ENCODE measurements around the gene GPATCH2L. TPM values are rescaled to one million over a fixed set of nuclear protein-coding genes. Genes with fewer than 3 reads are reported as not detected.

GPATCH2L gene
- total and polyA plus RNA-seq, 2 experiments from 2014 or later, result 18.2 to 91.4 TPM

GRCh38 chr14:76152333-76152681 is 585 bp downstream of the GPATCH2L start:
- no peak for TF ChIP-seq CTCF (IDR thresholded peaks at IDR 0.05; ENCODE audit: low read depth, low read length)
- H3K36me3 ChIP-seq, result peaks cover 11% of the 10 kb centered on the region
- H3K4me3 ChIP-seq, result peak overlapping the region; percentile 95
- H3K27ac ChIP-seq, result peak overlapping the region; percentile 84
- peaks cover 14% of the 10 kb centered on the region for H3K27me3 ChIP-seq
- H3K4me1 ChIP-seq (ENCODE audit: low read depth), result peaks cover 19% of the 10 kb centered on the region
- no peaks in the 10 kb centered on the region for H3K9me3 ChIP-seq (ENCODE audit: low read depth)
- peak; percentile 58 to 84 for DNase-seq (ENCODE audit: low read depth in 1 of 2, low spot score in 1 of 2)

GRCh38 chr14:76153919-76154318 is 2.2 kb downstream of the GPATCH2L start:
- no peak for DNase-seq (ENCODE audit: low read depth in 1 of 2, low spot score in 1 of 2)
- no peak for TF ChIP-seq CTCF (IDR thresholded peaks at IDR 0.05; ENCODE audit: low read depth, low read length)
- peaks cover 3% of the 10 kb centered on the region for H3K27me3 ChIP-seq
- H3K9me3 ChIP-seq (ENCODE audit: low read depth), result no peaks in the 10 kb centered on the region
- H3K4me3 ChIP-seq, result no peak overlapping the region
- peaks cover 19% of the 10 kb centered on the region for H3K4me1 ChIP-seq (ENCODE audit: low read depth)
- H3K36me3 ChIP-seq, result peaks cover 11% of the 10 kb centered on the region
- no peak overlapping the region for H3K27ac ChIP-seq

DNA sequence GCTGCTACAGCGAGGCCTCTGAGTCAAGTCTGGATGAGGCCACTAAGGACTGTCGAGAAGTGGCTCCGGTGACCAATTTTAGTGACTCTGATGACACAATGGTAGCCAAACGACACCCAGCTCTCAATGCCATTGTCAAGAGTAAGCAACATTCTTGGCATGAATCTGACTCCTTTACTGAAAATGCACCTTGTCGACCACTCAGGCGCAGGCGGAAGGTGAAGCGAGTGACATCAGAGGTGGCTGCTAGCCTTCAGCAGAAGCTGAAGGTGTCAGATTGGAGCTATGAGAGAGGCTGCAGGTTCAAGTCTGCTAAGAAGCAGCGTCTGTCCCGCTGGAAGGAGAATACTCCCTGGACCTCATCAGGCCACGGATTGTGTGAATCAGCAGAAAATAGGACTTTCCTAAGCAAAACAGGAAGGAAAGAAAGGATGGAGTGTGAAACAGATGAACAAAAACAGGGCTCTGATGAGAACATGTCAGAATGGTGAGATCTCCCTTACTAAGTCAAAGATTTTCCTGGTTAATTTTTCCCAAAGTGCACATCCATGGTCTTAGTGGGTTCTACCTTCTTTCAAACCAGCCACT is 2.9 kb downstream of the GPATCH2L start:
- no peak for DNase-seq (ENCODE audit: low read depth in 1 of 2, low spot score in 1 of 2)
- Histone ChIP-seq H3K9me3 (ENCODE audit: low read depth) (no peaks in the 10 kb centered on the region), H3K27me3 (no peaks in the 10 kb centered on the region), H3K36me3 (peaks cover 16% of the 10 kb centered on the region), H3K4me3 (no peak overlapping the region), H3K27ac (no peak overlapping the region), H3K4me1 (ENCODE audit: low read depth) (peaks cover 19% of the 10 kb centered on the region)
- no peak for TF ChIP-seq CTCF (IDR thresholded peaks at IDR 0.05; ENCODE audit: low read depth, low read length)

GRCh38 chr14:76163668-76164363 is 12.1 kb downstream of the GPATCH2L start:
- Histone ChIP-seq H3K27ac (peak overlapping the region; percentile 88), H3K4me1 (ENCODE audit: low read depth) (peaks cover 15% of the 10 kb centered on the region), H3K36me3 (peaks cover 15% of the 10 kb centered on the region), H3K4me3 (no peak overlapping the region), H3K27me3 (no peaks in the 10 kb centered on the region), H3K9me3 (ENCODE audit: low read depth) (no peaks in the 10 kb centered on the region)
- DNase-seq (ENCODE audit: low read depth in 1 of 2, low spot score in 1 of 2), result peak in 1 of 2 donors; percentile 6
- no peak for TF ChIP-seq CTCF (IDR thresholded peaks at IDR 0.05; ENCODE audit: low read depth, low read length)

DNA sequence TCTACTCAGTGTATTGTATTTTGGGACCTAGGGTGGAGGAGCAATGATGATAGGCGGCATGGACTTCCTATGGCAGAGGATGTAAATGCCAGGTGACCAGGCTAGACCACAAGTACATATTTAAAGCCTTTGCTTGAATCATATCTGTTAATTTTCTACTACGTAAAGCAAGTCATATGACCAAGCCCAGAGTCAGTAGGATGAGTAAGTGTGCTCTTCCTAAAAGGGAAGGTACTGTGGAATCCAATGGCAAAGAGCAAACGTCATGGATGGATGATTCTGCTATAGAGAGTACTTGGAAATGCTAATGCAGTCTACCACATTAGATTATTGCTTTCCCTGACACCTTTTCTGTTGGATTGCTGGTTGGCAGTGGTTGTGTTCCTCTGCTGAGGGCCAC is 16.8 kb downstream of the GPATCH2L start:
- Histone ChIP-seq H3K9me3 (ENCODE audit: low read depth) (no peaks in the 10 kb centered on the region), H3K27ac (no peak overlapping the region), H3K36me3 (peaks cover 28% of the 10 kb centered on the region), H3K4me3 (no peak overlapping the region), H3K27me3 (no peaks in the 10 kb centered on the region), H3K4me1 (ENCODE audit: low read depth) (peaks cover 9% of the 10 kb centered on the region)
- no peak for DNase-seq (ENCODE audit: low read depth in 1 of 2, low spot score in 1 of 2)
- no peak for TF ChIP-seq CTCF (IDR thresholded peaks at IDR 0.05; ENCODE audit: low read depth, low read length)
